SK-N-SH (cell line): ENCODE data around the gene TP53AIP1. TPM values are rescaled to one million over a fixed set of nuclear protein-coding genes. Genes with fewer than 3 reads are reported as not detected.

ENCODE experiments used
- CTCF ChIA-PET: fragments of 300-600, 350-600 bp; formaldehyde crosslinking; extraction: SDS; loops from one replicate; lab custom pipeline; 2021; lab: Yijun Ruan, JAX
- POLR2A ChIA-PET: fragments of 350-600 bp; sonication (Branson Sonifier 250); formaldehyde crosslinking; extraction: SDS; loops from one replicate; lab custom pipeline; 2020; ENCODE audit warnings: antibody characterized with exemption, inconsistent platforms; lab: Yijun Ruan, JAX
- DNase-seq: peaks from one replicate; pipeline ENCODE4 v3.0.0; 2012
- H2AFZ ChIP-seq: fragments of 200-600 bp; sonication (generic); 2 replicates; pipeline ENCODE4 v1.8.1; 2016; ENCODE audit warnings: antibody characterized with exemption, mild to moderate bottlenecking, low read depth
- H3F3A ChIP-seq: fragments of 200-600 bp; sonication (generic); replicated peaks from 2 replicates; pipeline ENCODE3; 2016; ENCODE audit warnings: antibody characterized with exemption, mild to moderate bottlenecking; ENCODE audit not compliant: insufficient read depth
- H3K27ac ChIP-seq, 2 experiments: fragments of 200-500 bp in 1 of 2; fragments of 200-600 bp in 1 of 2; sonication (Bioruptor generic) in 1 of 2; sonication (generic), shearing (Covaris generic) in 1 of 2; 2 replicates each; pipeline versions ENCODE4 v1.5.1 to v1.6.1; 2014 to 2016; ENCODE audit warnings: low read depth in 2 of 2, inconsistent platforms in 1 of 2, low read length in 1 of 2, mild to moderate bottlenecking in 1 of 2, mixed read lengths in 1 of 2
- H3K27me3 ChIP-seq: fragments of 200-600 bp; sonication (generic), shearing (Covaris generic); 2 replicates; pipeline ENCODE4 v1.6.1; 2016; ENCODE audit warnings: mixed run types; ENCODE audit not compliant: insufficient read depth
- H3K36me3 ChIP-seq, 2 experiments: fragments of 200-500 bp in 1 of 2; fragments of 200-600 bp in 1 of 2; sonication (Bioruptor generic) in 1 of 2; sonication (generic) in 1 of 2; replicated peaks in 1 of 2; 2 replicates each; pipeline versions ENCODE3 to v1.5.1; 2014 to 2016; ENCODE audit warnings: low read length in 1 of 2, mild to moderate bottlenecking in 1 of 2; ENCODE audit not compliant: insufficient read depth in 2 of 2, control insufficient read depth in 1 of 2
- H3K4me1 ChIP-seq, 2 experiments: fragments of 200-500 bp in 1 of 2; fragments of 200-600 bp in 1 of 2; sonication (Bioruptor generic) in 1 of 2; sonication (generic), shearing (Covaris generic) in 1 of 2; 2 replicates each; pipeline versions ENCODE4 v1.5.1 to v1.6.1; 2014 to 2016; ENCODE audit warnings: low read depth in 1 of 2, low read length in 1 of 2, mixed run types in 1 of 2; ENCODE audit not compliant: insufficient read depth in 2 of 2, control insufficient read depth in 1 of 2
- H3K4me2 ChIP-seq: fragments of 200-600 bp; sonication (generic), shearing (Covaris generic); 2 replicates; pipeline ENCODE4 v1.6.1; 2017; ENCODE audit warnings: mixed run types
- H3K4me3 ChIP-seq, 2 experiments: fragments of 200-500 bp in 1 of 2; fragments of 200-600 bp in 1 of 2; sonication (Bioruptor generic) in 1 of 2; sonication (generic), shearing (Covaris generic) in 1 of 2; 2 replicates each; pipeline versions ENCODE4 v1.5.1 to v1.8.1; 2014 to 2016; ENCODE audit warnings: low read depth in 2 of 2, inconsistent platforms in 1 of 2, low read length in 1 of 2, mild to moderate bottlenecking in 1 of 2, mixed read lengths in 1 of 2, moderate library complexity in 1 of 2
- H3K79me2 ChIP-seq: fragments of 200-600 bp; sonication (generic); 2 replicates; pipeline ENCODE4 v1.8.1; 2017; ENCODE audit warnings: mild to moderate bottlenecking; ENCODE audit not compliant: insufficient read depth
- H3K9ac ChIP-seq: fragments of 200-600 bp; sonication (generic); 2 replicates; pipeline ENCODE4 v1.6.1; 2017; ENCODE audit warnings: mixed run types
- H3K9me2 ChIP-seq: fragments of 200-600 bp; sonication (generic); 2 replicates; pipeline ENCODE4 v1.6.1; 2017; ENCODE audit warnings: mixed run types
- H3K9me3 ChIP-seq: fragments of 200-600 bp; sonication (generic); 2 replicates; pipeline ENCODE4 v1.6.1; 2017; ENCODE audit warnings: mixed run types, mild to moderate bottlenecking, moderate library complexity
- H4K20me1 ChIP-seq: fragments of 200-600 bp; sonication (generic); 2 replicates; pipeline ENCODE4 v1.6.1; 2017; ENCODE audit warnings: mild to moderate bottlenecking, mixed run types; ENCODE audit not compliant: insufficient read depth
- CHD2 ChIP-seq: fragments of 150-350 bp; IDR thresholded peaks from 2 replicates; pipeline ENCODE4 v1.6.1; 2018; ENCODE audit warnings: low read length; ENCODE audit not compliant: partially characterized antibody
- FOSL2 ChIP-seq: IDR thresholded peaks from 2 replicates; pipeline ENCODE4 v1.4.0; 2012; ENCODE audit warnings: low read depth, mild to moderate bottlenecking, moderate library complexity, borderline replicate concordance
- FOXJ3 ChIP-seq: sonication (generic); formaldehyde crosslinking; IDR thresholded peaks from 2 replicates; pipeline ENCODE4 v1.5.1; 2020; ENCODE audit warnings: mild to moderate bottlenecking, missing genetic modification reagents
- GABPA ChIP-seq: IDR thresholded peaks from 2 replicates; pipeline ENCODE4 v1.4.0; 2012; ENCODE audit warnings: low read depth, mild to moderate bottlenecking
- JUND ChIP-seq: IDR thresholded peaks from 2 replicates; pipeline ENCODE4 v1.4.0; 2012
- MEF2A ChIP-seq: IDR thresholded peaks from 2 replicates; pipeline ENCODE4 v1.4.0; 2012; ENCODE audit warnings: low read depth, borderline replicate concordance
- NRF1 ChIP-seq: IDR thresholded peaks from 2 replicates; pipeline ENCODE4 v1.6.1; 2012; ENCODE audit warnings: low read depth, mild to moderate bottlenecking, low read length
- RAD21 ChIP-seq: IDR thresholded peaks from 2 replicates; pipeline ENCODE4 v1.6.1; 2012; ENCODE audit warnings: mild to moderate bottlenecking, low read length
- RFX5 ChIP-seq: IDR thresholded peaks from 2 replicates; pipeline ENCODE4 v1.6.1; 2012; ENCODE audit warnings: mild to moderate bottlenecking, improper control_type of control experiment, low read length
- SIN3A ChIP-seq: IDR thresholded peaks from 2 replicates; pipeline ENCODE4 v1.6.1; 2012; ENCODE audit warnings: low read depth, mild to moderate bottlenecking, low read length, moderate library complexity, borderline replicate concordance
- YY1 ChIP-seq: IDR thresholded peaks from 2 replicates; pipeline ENCODE4 v1.4.0; 2012; ENCODE audit warnings: low read depth, mild to moderate bottlenecking
- WGBS: methylation state at CpG from one replicate; pipeline ENCODE4 v1.1.6; 2017; ENCODE audit warnings: low lambda C conversion rate; 5-methylcytosine and 5-hydroxymethylcytosine counted together
- polyA plus RNA-seq, 3 experiments: library from polyadenylated mRNA; depleted of rRNA; stranded (reverse); fragments of >200 nt; gene quantifications; 2 replicates each; pipeline ENCODE4 v1.2.3, GENCODE V29; 2012
- TF ChIP-seq, protein P1 (sequence below): fragments of 150-350 bp; IDR thresholded peaks from 2 replicates; pipeline ENCODE4 v1.6.1; 2016; ENCODE audit warnings: mild to moderate bottlenecking, low read depth, low read length
- TF ChIP-seq, protein P2 (sequence below): IDR thresholded peaks from 2 replicates; pipeline ENCODE4 v1.4.0; 2012; ENCODE audit warnings: low read depth
- TF ChIP-seq, protein P3 (sequence below): IDR thresholded peaks from 2 replicates; pipeline ENCODE4; 2012

TP53AIP1 gene
- polyA plus RNA-seq, 1 of the 3 experiments (the other 2 are of a cell fraction), result 0.05 TPM

DNA sequence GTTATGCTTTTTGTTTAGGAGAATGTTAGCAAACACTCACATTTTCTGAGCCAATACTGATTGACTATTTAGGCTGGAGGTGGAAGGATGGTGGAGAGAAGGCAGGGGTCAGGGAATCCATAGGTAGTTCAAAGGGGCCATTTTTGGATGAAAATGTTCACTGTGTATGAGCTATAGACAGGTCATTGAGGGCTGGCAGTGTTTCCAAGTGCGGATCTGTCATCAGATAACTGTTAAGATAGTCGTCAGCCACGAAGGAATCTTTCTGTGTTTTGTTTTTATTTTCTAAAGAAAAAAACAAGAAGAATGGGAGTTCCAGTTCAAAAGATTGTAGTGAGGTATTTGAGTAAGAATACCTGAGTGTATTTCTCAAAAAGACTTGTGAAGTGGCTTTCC is 48.4 kb downstream of the TP53AIP1 start:
- Histone ChIP-seq H3F3A (no peaks in the 10 kb centered on the region), H4K20me1 (no peaks in the 10 kb centered on the region), H3K9me2 (no peaks in the 10 kb centered on the region), H3K4me3 (no peak overlapping the region), H3K4me1 (peaks cover 0 to 27% of the 10 kb centered on the region in 2 experiments; a peak in 2 of 4 replicates), H3K9me3 (no peaks in the 10 kb centered on the region), H3K79me2 (no peaks in the 10 kb centered on the region), H3K27me3 (peaks cover 11% of the 10 kb centered on the region; the same call in 1 of the 2 replicates), H3K4me2 (no peak overlapping the region), H3K27ac (no peak overlapping the region), H2AFZ (no peak overlapping the region), H3K36me3 (no peaks in the 10 kb centered on the region), H3K9ac (no peak overlapping the region)
- POLR2A ChIA-PET, result no interaction called here
- WGBS, result 73% methylated on average over 3 of the region's 3 CpGs
- TF ChIP-seq FOXJ3 (CRISPR knock-in tag), result no peak
- DNase-seq, result no peak
- CTCF ChIA-PET, result interaction anchor here (4.1 to 13.1 kb wide), 3 partner anchors 9 to 54 kb away, joined by 40 to 872 read pairs (median 201); partner anchors contain the start of gene TP53AIP1

DNA sequence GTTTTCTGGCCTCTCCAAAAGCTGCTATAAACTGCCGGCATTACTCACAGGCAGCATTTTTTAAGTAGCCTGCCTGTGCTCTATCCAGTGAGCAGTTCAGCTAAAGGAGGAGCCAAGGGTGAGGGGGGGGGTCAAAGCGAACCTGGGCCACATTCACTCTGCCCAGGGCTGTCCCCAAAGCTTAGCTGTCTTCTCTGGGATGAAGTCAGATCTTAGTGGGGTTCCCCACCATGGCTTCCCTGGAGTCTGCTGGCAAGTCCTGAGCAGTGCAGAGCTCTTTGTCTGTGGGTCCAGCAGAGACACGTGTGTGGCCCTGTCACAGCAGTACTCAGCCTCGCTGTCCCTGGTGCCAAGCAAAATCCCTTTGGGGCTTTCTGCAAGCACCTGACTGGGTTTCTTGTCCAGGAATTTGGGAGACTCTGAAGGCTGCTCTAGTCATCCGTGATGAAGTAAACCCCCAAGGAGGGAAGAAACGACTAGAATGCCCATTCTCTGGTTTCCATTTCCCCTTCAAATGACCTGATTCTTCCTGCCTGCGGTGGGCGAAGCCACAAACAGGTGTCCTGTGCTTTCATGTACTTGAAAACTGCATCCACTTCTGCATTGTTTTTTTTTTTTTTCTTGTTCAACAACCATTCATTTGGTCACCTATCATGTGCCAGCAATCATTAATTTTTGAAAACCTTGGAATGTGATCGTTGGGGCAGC is 48.9 kb downstream of the TP53AIP1 start:
- no peaks in the 10 kb centered on the region for H3K9me2 ChIP-seq
- H4K20me1 ChIP-seq, result no peaks in the 10 kb centered on the region
- no peaks in the 10 kb centered on the region for H3K9me3 ChIP-seq
- no peaks in the 10 kb centered on the region for H3K36me3 ChIP-seq
- no peak overlapping the region for H2AFZ ChIP-seq
- no peak overlapping the region for H3K4me2 ChIP-seq
- DNase-seq, result no peak
- CTCF ChIA-PET, result interaction anchor here (4.1 to 13.1 kb wide), 3 partner anchors 8 to 55 kb away, joined by 40 to 872 read pairs (median 201); partner anchors contain the start of gene TP53AIP1
- H3K4me3 ChIP-seq, result no peak overlapping the region
- 82% methylated on average over 9 of the region's 9 CpGs for WGBS
- POLR2A ChIA-PET, result no interaction called here
- H3K27ac ChIP-seq, result no peak overlapping the region
- H3F3A ChIP-seq, result no peaks in the 10 kb centered on the region
- H3K27me3 ChIP-seq, result peaks cover 11% of the 10 kb centered on the region; the same call in 1 of the 2 replicates
- H3K9ac ChIP-seq, result no peak overlapping the region
- TF ChIP-seq NRF1, result no peak
- TF ChIP-seq FOXJ3 (CRISPR knock-in tag), result no peak
- TF ChIP-seq, protein P1, sequence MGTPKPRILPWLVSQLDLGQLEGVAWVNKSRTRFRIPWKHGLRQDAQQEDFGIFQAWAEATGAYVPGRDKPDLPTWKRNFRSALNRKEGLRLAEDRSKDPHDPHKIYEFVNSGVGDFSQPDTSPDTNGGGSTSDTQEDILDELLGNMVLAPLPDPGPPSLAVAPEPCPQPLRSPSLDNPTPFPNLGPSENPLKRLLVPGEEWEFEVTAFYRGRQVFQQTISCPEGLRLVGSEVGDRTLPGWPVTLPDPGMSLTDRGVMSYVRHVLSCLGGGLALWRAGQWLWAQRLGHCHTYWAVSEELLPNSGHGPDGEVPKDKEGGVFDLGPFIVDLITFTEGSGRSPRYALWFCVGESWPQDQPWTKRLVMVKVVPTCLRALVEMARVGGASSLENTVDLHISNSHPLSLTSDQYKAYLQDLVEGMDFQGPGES, result no peak
- no peak for TF ChIP-seq GABPA
- TF ChIP-seq MEF2A, result no peak
- no peak for TF ChIP-seq SIN3A
- TF ChIP-seq, protein P2, sequence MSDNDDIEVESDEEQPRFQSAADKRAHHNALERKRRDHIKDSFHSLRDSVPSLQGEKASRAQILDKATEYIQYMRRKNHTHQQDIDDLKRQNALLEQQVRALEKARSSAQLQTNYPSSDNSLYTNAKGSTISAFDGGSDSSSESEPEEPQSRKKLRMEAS, result no peak
- no peak for TF ChIP-seq YY1
- no peak for TF ChIP-seq RFX5
- no peak for TF ChIP-seq CHD2
- no peak for TF ChIP-seq RAD21
- no peak for TF ChIP-seq FOSL2
- TF ChIP-seq, protein P3, sequence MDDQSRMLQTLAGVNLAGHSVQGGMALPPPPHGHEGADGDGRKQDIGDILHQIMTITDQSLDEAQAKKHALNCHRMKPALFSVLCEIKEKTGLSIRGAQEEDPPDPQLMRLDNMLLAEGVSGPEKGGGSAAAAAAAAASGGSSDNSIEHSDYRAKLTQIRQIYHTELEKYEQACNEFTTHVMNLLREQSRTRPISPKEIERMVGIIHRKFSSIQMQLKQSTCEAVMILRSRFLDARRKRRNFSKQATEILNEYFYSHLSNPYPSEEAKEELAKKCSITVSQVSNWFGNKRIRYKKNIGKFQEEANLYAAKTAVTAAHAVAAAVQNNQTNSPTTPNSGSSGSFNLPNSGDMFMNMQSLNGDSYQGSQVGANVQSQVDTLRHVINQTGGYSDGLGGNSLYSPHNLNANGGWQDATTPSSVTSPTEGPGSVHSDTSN, result no peak
- TF ChIP-seq JUND, result no peak
- H3K79me2 ChIP-seq, result no peaks in the 10 kb centered on the region
- H3K4me1 ChIP-seq, result peaks cover 0 to 27% of the 10 kb centered on the region in 2 experiments; a peak in 2 of 4 replicates
